SK-N-MC (cell line): Measurements from ENCODE around the gene VMP1.

ENCODE experiments used
- EZH2 ChIP-seq: fragments of 200-600 bp; sonication (generic); IDR thresholded peaks from one replicate; pipeline ENCODE4 v1.6.1; 2017; ENCODE audit warnings: antibody characterized with exemption
- FOXP2 ChIP-seq: optimal IDR thresholded peaks from 2 replicates; pipeline ENCODE3; 2011; ENCODE audit warnings: mild to moderate bottlenecking, moderate library complexity; ENCODE audit not compliant: insufficient read depth; ENCODE audit errors: extremely low read length, control extremely low read depth
- POLR2AphosphoS5 ChIP-seq: IDR thresholded peaks from 2 replicates; pipeline ENCODE4 v1.6.1; 2012; ENCODE audit warnings: mild to moderate bottlenecking, low read depth, low read length, borderline replicate concordance

DNA sequence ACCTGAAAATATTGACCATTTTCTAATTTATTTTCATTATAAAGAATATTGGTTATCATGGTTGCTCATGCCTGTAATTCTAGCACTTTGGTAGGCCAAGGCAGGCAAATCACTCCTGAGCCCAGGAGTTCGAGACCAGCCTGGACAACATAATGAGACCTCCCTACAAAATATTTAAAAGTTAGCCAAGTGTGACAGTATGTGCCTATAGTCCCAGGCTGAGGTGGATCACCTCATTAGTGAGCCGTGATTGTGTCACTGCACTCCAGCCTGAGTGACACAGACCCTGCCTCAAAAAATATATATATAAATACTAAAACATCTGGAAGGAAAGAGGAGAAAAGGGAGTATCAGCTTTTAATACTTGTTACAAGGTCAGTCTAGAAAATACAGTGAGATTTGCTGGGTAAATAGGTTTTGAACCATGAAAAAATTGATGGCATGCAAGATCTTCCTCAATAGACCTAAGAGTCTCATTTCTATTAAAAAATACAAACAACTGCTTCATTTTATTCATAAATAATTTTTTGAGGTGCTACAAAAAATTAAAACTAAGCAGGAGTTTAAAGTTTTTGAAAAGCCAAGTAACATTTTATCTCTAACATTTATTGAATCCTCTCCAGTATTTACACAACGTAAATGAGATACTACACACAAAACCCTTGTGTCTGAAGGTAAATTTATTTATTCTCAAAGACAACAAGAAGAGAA, 137.6 kb downstream of the VMP1 start:
- TF ChIP-seq POLR2AphosphoS5 (no peak), EZH2 (no peak), FOXP2 (no peak)
